LNCaP clone FGC (cell line): Measurements from ENCODE around the gene TRAPPC1.

Experiments used
- DNase-seq: peaks from one replicate; pipeline ENCODE4 v3.0.0-alpha.2; 2011; ENCODE audit warnings: low read depth
- H3K4me3 ChIP-seq: 2 replicates; pipeline ENCODE4 v1.5.1; 2011; ENCODE audit warnings: mild to moderate bottlenecking, low read depth, low read length, control low read depth
- TF ChIP-seq, protein P1 (sequence below): IDR thresholded peaks from 2 replicates; pipeline ENCODE4 v1.5.1; 2012; ENCODE audit warnings: mild to moderate bottlenecking; ENCODE audit not compliant: control insufficient read depth, insufficient read depth; ENCODE audit errors: extremely low read depth

The TRAPPC1 gene

GRCh38 chr17:7951143-7951792 lies 19.5 kb upstream of the TRAPPC1 start:
- no peak for DNase-seq
- TF ChIP-seq, protein P1, sequence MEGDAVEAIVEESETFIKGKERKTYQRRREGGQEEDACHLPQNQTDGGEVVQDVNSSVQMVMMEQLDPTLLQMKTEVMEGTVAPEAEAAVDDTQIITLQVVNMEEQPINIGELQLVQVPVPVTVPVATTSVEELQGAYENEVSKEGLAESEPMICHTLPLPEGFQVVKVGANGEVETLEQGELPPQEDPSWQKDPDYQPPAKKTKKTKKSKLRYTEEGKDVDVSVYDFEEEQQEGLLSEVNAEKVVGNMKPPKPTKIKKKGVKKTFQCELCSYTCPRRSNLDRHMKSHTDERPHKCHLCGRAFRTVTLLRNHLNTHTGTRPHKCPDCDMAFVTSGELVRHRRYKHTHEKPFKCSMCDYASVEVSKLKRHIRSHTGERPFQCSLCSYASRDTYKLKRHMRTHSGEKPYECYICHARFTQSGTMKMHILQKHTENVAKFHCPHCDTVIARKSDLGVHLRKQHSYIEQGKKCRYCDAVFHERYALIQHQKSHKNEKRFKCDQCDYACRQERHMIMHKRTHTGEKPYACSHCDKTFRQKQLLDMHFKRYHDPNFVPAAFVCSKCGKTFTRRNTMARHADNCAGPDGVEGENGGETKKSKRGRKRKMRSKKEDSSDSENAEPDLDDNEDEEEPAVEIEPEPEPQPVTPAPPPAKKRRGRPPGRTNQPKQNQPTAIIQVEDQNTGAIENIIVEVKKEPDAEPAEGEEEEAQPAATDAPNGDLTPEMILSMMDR: no peak

DNA sequence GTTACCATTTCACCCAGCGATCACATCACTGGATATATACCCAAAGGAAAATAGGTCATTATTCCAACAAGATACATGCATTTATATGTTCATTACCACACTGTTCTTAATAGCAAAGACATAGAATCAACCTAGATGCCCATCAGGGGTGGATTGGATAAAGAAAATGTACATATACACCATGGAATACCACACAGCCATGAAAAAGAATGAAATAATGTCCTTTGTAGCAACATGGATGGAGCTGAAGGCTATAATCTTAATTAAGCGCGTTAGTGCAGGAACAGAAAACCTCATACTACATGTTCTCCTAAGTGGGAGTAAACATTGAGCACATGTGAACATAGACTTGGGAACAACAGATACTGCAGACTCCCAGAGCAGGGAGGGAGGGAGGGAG lies 18.8 kb upstream of the TRAPPC1 start:
- DNase-seq: no peak
- TF ChIP-seq, protein P1: no peak
- H3K4me3 ChIP-seq: no peak overlapping the region

More at GRCh38 chr17:7951143-7951792, 19.5 kb upstream of the TRAPPC1 start:
- H3K4me3 ChIP-seq: no peak overlapping the region

- H3K4me3 ChIP-seq: no peak overlapping the region
- TF ChIP-seq, protein P1: no peak
- DNase-seq: no peak
These were observed 15.9 kb upstream of the TRAPPC1 start for GRCh38 chr17:7947651-7948050.

- H3K4me3 ChIP-seq: no peak overlapping the region
- no peak for DNase-seq
These were observed 14.7 kb upstream of the TRAPPC1 start for GRCh38 chr17:7946441-7946840.

DNA sequence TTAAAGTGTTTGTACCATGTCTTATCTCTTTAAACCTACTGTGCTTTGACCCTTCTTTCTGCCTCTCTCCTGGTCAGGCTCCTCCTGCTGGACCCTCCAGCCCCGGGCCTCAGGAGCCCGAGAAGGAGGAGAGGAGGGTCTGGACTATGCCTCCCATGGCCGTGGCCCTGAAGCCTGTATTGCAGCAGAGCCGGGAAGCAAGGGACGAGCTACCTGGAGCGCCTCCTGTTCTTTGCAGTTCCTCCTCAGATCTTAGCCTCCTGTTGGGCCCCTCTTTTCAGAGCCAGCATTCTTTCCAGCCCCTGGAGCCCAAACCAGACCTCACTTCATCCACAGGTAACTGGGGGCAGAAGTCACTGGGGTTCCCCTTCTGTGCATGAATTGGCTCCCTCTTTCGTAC lies 13.9 kb upstream of the TRAPPC1 start:
- no peak for DNase-seq
- TF ChIP-seq, protein P1: no peak
- H3K4me3 ChIP-seq: no peak overlapping the region

More at GRCh38 chr17:7946441-7946840, 14.7 kb upstream of the TRAPPC1 start:
- TF ChIP-seq, protein P1: no peak

DNA sequence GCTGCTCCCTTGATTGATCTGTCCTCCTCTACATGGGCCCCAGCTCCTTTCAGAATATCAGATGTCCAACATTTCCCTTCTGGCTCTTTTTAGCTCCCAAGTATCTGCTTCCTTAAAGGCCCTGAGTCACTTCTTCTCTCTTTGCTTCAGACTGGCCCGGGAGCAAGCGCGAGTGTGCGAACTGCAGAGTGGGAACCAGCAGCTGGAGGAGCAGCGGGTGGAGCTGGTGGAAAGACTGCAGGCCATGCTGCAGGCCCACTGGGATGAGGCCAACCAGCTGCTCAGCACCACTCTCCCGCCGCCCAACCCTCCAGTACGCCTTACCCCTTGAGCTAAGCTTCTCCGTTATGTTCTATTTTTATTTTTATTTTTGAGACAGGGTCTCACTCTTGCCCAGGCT lies 12.6 kb upstream of the TRAPPC1 start:
- no peak overlapping the region for H3K4me3 ChIP-seq
- TF ChIP-seq, protein P1: no peak
- DNase-seq: no peak

- no peak overlapping the region for H3K4me3 ChIP-seq
- TF ChIP-seq, protein P1: no peak
- no peak for DNase-seq
These were observed 11.5 kb upstream of the TRAPPC1 start for GRCh38 chr17:7943291-7943690.
